HG03108 (cell line): ENCODE measurements around the gene PHYHD1.

Experiments
- ATAC-seq: cut with Tn5 transposase; IDR thresholded peaks from one replicate; pipeline ENCODE4 v1.9.1; 2021; ENCODE audit warnings: moderate library complexity; ENCODE audit not compliant: unreplicated experiment

The PHYHD1 gene

DNA sequence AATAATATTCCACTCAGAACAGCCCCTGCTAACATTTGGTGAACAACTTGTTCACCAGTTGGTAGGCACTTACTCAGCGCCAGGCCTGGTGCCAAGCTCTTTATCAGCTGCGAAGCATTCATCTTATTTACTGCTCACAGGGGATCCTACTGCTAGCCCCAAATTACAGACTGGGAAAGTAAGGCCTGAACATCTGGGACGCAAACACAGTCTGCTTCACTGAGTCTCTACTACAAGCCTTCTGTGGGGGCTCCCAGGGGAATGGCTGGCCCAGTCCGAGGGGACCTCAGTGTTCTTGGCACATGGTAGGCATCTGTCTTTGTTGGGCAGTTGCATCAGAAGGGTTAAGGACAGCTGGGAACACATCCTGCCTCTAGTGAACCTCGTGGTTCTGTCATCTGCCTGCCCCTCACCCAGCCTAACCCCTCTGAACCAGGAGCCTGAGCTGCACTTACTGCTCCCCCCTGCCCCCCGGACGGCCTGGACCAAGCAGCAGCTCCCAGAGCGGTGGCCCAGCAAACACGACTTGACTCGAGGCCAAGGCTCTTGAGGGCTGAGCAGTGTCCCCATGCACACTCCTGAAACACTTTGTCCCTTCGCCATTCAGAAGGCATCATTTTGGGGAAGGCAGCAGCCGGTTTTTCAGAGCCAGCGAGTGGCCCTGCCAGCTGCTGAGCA, at the start of gene PHYHD1:
Gene PHYHD1 (plus strand): TSS at position 602 of the 678 bp plus-strand sequence. CDS start 1,342 bp downstream, outside the sequence.
- ATAC-seq: no peak

DNA sequence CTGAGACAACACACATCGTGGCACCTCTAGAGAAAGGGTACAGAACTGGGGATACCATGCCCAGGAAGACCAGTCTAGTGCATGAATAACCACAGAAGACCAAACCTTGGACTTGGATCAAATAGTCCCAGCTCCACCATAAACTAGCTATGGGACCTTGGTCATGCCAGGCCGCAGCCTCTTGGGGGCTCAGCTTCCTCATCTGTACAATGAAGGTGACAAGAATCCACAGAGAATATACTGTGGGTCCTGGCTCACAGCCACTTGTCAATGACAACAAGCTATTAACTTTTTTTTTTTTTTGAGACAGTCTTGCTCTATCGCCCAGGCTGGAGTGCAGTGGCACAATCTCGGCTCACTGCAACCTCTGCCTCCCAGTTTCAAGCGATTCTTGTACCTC, 42.9 kb upstream of the PHYHD1 start:
- ATAC-seq: no peak

DNA sequence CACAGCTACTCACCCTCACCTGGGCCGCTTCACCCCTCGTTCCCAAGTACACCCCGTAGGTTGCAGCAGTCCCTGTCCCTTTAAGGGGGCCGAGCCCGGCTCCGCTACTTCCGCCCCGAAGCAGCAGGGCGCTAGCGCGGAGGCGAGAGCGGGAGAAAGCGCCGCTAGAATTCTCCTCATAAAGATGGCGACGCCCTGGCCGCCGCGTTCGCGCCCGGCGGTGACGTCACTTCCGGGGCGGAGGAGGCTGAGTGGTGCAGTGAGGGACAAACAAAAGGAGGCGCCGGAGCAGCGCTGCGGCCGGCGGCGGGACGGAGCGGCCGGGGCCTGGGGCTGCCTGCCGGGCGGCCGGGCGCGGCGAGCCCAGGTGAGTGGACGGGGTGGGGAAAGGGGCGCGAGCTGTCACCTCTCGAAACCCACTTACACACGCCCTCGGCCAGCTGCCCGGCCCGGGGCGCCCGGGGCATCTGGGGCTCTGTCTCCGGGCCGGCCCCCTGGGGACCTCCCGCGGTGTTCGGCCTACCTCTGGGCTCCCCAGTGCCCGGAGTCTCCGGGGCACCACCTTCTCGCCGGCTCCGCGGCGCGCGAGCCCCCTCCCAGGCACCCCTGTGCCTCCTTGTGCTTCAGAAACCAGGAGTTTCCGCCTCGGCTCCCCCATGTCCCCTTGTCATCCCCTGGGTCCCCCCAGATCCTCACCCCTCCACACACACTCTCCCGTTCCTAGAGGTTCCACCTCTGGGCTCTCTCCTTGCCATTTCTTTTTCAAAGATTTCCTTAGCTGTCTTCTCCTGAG, 38.7 kb upstream of the PHYHD1 start, which contains the start of the genes KYAT1 and LRRC8A:
Gene KYAT1 (minus strand): TSS at position 67 of the 793 bp plus-strand sequence. CDS start 36,545 bp downstream, outside the sequence.
Gene LRRC8A (plus strand): TSS at position 250 of the 793 bp plus-strand sequence. CDS start 25,032 bp downstream, outside the sequence.
- peak; percentile 88 for ATAC-seq

DNA sequence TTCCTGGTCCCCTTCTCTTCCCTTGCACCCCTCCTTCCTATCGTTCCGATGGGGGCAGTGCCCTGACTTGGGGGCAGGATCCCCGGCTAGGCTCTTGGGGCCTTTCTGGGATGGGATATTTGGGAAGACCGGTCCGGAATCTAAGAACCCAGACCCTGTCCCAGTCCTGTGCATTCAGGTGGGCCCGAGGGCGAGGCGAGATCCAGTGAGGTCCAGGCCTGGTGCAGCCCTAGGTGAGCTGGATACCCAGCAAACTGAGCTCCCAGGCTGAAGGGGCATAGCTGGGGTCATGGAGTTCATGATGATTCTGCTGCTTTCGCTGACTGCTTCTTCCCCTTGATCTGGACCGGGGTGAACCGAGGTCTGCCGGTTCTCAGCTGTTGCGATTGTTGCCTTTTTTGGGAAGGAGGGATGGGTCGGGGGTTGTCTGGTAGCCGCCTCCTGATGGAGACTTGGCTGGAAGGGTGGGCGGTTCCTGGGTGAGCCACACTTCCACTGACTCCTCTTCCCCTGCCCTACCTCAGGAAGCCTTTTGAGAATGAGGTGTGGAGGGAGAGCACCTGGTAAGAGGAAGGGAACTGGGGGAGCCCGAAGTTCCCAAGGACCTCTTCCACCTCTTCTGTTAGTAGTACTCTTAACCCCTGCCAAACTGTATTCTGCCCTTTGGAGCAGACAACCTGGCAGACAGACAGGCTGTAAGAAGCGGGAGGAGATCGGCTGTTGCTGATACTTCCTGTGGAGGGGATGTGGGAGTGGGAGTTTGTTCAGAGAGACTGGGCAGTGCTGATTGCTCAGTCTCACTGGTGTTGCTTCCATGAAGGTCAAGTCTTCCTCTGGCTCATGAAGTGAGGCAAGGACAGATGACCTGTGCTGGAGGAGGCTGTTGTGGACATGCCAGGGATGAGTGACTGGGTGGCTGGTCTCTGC, 37.8 kb upstream of the PHYHD1 start:
- ATAC-seq: no peak

DNA sequence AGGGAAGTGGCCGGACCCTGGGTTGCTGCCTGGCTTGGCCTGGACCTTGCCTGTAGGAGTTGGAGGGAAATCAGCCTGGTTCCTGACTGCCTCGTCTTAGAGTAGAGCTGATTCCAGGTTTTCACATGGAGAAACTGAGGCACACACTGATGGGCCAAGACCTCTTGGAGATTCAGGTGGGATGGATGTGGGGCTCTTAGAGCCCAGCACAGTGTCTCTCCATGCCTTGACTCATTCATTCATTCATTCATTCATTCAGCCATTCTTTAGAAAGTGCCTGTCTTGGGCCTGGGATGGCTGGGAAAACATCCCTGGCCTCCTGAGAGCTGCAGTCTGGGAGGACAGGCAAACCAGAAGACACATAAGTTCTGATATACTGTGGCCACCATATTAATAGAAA, 36.6 kb upstream of the PHYHD1 start:
- no peak for ATAC-seq

DNA sequence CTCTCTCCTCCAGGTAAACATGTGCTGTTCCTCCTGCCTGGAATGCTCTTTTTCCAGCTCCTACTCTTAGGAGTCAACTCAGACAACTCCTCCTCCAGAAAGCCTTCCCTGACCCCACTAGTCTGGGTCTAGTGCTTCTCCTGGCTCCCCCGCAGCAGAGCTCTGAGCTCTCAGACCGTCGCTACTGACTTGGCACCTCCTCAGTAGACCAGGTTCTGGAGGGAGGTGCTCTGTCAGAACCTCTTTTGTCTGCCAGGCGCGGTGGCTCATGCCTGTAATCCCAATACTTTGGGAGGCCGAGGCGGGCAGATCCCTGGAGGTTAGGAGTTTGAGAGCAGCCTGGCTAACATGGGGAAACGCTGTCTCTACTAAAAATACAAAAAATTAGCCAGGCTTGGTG, 35.4 kb upstream of the PHYHD1 start:
- ATAC-seq: no peak

DNA sequence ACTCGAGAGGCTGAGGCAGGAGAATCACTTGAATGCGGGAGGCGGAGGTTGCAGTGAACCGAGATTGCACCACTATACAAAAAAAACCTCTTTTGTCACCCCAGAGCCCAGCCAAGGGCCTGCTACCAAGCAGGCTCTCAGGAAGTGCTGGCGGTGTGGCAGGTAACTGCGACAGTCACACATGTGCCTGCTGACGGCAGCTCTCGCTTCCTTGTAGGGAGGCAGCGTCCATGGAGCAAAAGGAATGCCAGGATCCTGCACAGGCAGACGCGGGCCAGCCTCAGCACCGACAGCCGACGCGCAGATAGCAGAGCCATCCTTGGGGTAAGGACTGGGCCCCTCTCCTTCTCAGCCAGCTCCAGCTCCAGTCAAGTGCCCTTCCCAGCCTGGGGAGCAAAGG, 35.0 kb upstream of the PHYHD1 start:
- ATAC-seq: no peak

DNA sequence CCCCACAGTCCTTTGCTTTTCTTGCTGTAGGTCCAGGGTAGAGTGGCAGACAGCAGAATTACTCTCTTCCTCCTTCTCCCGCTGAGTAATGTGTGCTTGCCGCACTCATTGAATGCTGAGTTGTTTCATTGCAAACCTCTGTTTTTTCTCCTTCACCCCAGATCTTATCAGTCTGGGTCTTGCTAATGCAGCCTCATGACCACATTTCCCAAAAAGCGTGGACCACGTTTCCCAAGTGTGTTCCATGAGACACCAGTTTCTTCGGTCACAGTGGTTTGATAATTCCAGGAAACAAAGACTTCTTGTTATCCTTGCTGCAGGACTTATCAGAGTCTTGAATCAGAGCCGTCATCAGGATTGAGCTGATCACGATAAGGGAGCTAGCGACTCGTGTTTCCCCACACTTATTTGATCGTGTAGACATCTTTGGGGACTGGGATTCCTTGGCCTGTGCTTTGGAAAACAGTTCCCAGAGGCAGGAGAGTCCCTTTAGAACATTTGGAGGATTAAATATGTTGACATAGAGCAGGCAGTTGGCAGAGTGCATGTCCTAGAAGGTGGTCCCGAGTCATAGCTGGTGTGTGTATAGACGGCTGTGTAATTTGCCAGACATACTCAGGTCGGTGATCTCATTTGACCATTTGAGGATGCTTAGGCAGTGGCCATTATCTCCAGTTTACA, 34.4 kb upstream of the PHYHD1 start:
- ATAC-seq: no peak

DNA sequence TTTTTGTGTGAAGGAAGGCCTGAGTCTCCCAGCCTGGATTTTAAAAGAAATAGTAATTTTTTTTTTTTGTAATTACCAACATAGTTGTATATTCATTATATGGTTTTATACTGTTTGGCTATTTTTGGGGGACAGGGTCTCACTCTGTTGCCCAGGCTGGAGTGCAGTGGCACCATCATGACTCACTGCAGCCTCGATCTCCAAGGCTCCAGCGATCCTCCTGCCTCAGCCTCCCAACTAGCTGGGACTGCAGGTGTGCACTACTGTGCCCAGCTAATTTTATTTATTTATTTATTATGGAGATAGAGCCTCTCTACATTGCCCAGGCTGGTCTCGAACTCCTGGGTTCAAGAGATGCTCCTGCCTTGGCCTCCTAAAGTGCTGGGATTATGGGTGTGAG, 33.7 kb upstream of the PHYHD1 start:
- no peak for ATAC-seq

DNA sequence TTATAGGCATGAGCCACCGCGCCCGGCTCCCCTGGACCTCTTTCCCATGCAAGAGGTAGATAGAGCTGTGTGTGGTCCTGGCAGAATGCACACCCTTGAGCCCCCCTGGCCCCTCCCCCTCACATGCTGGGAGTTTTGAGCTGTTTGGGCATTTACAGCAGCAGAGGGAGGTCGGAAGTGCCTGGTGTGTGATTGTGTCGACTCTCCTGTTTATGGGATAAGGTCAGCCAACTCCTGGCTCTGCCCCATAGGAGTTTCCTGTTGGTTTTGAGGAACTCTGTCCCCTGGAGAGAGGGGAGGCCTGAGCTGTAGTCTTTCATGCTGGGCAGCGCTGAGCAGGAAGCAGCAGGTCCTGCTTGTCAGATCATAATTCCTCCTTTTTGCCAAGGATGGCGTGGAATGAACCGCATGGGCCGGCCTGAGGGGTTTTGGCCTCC, 32.9 kb upstream of the PHYHD1 start:
- no peak for ATAC-seq

DNA sequence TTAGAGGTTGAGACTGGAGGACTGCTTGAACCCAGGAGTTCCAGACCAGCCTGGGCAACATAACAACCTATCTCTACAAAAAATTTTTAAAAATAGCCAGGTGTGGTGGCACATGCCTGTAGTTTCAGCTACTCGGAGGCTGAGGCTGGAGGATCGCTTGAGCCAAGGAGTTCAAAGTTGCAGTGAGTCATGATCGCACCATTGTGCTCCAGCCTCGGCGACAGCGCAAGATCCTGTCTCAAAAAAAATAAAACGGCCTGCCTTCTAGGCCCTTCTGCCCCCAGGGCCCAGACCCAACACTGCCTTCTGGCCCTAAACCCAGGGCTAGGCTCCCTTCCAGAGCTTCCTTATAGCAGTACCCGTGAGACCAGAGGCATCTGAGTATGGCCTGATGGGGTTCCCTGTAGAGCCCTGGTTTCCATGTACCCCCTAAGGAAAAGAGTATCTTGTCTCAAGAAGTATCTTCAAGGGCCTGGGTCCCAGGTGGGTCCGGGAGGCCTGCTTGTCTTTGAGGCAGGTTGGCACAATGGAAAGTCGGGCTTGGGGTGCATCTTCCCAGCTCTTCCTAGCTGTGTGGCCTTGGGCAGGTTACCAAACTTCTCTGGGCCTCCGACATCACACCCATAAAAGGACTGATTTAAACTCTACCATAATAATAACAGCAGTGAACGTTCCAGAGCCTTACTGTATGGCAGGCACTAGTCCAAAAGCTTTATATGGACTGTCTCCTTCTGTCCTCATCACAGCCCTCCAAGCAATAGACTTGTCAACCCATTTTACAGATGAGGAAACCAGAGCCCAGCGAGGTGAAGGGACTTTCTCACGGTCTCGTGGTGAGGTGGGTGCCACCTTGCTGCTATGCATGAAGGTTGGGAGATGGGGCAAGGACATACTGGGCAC, 29.2 kb upstream of the PHYHD1 start:
- ATAC-seq: no peak

DNA sequence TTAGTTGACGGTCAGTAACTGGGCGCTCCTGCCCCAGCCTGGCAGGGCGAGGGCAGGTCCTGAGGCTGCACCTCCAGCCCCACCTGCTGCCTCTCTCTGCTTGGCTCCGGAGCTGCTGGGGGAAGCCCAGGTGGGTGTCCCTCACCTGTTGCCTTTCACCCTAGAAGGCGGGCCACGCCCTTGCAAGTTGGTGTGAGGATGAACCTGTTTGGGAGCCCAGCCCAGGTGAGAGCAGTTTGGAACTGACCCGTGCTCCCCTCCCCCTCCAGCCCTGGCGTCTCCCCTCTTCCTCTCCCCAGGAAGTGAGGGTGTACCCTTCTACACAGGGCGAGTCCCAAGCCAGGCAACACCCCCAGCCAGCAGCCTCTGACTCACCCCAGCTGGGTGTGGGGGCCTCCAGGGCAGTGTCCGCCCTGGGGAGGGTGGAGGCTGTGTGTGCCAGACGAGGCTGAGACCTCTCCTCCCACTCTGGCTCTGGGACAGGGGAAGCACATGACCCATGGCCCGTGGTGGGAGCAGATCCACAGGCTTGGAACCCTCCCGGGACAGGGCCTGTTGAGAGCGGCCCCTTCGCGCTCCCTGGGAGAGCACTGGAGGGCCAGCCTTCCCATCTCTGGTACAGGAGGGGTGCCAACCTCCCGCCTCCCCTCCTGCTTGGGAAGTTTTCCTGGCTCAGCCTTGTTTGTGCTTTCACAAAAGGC, 28.4 kb upstream of the PHYHD1 start:
- ATAC-seq: no peak

DNA sequence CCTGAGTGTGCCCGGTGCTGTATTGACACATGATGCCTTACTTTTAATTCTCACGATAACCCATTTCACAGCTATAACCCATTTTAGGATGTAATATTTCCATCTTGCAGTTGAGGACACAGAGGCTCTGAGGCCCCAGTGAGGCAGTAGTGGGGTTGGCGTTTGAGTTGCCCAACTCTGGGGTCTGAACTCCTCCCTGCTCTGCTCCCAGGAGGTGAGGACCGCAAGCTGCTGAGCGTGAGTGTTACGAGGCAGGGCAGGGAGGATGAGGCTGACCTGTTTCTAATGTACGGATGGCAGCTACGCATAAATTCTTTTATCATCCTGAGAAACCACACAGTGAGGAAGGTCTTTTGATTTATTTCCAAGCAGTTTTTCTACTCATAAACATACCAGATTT, 27.4 kb upstream of the PHYHD1 start:
- no peak for ATAC-seq

DNA sequence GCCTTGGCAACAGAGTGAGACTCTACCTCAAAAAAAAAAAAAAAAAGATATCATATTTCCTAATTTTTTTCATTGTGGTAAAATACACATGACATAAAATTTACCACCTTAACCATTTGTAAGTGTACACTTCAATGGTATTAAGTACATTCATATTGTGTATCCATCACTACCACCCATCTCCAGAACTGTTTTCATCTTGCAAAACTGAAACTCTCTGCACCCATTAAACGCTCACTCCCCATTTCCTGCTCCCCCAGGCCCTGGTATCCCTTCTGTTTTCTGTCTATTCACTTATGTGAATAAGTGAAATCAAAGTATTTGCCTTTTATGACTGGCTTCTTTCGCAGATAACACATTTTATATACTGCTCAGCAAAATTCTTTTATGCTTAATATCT, 26.0 kb upstream of the PHYHD1 start:
- ATAC-seq: no peak

DNA sequence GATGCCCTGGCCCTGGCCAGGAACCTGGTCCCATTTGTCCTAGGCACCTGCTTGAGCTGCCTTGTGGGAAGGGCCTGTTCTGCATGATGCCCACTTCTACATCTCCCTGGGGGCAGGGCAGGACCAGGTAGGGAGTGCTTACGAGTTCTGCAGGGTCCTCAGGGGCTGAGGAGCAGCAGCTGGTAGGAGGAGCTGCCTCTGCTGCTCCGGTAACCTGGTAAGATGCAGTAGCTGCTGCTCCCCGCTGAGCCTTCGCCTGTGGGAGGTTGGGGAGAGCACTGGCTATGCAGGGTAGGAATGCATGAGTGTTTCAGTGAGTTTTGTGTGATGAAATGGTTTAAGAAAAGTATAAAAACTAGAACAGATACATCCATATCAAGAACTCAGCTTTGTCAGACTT, 25.2 kb upstream of the PHYHD1 start:
- no peak for ATAC-seq

DNA sequence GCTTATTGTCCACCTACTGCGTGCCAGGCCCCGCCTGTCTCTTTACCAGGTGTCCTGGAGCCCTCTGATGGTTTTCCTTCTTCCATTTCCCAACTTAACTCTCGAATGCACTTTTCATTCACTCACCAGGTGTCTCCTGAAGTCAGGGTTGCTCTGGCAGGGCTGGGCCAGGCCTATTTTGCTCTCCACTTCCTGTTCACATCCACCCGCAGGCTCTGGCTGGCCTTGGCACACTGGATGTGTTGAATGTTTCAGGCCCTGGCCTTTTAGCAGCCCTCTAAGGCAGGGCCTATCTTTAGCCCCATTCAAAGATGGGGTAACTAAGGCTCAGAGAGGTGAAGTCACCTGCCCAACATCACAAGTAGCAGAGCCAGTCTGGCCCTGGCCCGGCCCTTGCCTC, 22.4 kb upstream of the PHYHD1 start:
- ATAC-seq: no peak

DNA sequence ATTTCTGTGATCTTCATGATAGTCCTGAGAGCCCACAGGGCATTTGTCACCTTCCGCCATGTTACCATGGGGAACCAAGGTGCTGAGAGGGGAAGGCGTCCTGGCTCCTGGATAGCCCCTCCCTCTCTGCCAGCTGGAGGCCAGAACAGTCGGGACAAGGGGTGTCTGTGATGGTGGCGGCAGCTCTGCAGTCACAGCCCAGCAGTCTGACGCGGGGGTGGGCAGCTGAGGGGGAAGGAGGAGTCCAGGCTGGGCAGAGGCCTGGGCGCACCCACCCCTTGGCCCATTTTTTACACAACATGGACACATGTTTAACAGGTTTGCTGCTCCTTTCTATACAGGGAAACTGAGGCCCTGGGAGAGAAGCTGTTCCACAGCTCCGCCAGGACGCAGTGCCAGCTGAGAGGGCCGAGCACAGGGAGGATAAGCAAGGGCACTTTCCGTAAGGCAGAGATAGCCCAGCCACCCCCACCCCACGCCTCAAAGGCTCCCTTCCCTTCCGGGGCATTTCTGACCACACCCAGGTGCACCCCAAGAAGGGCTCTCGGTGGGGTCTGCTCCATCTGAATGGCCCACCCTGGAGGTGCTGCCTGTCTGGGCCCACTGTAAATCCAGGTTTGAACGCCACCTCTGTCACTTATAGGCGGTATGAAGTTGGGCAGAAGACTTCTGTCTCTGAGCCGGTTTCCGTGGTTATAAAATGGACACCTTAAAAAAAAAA, 21.8 kb upstream of the PHYHD1 start:
- ATAC-seq: no peak
